Activated naive CD4-positive, alpha-beta T cell treated with anti-CD3 and anti-CD28 coated beads, Interleukin-2, amount 10 ng/mL, durations not matched to agents 7 days and 5 days (primary cell): Measurements from ENCODE around the gene ADAM17.
A peak's percentile ranks its signal among the peaks of the same experiment; 100 is the strongest.

Source experiments
- CTCF ChIA-PET: fragments of 350-600 bp; sonication (Branson Sonifier 250); formaldehyde crosslinking; loops from one replicate; lab custom pipeline; 2021; ENCODE audit warnings: antibody characterized with exemption; lab: Charles Lee
- DNase-seq: peaks from one replicate; pipeline ENCODE4 v3.0.0-alpha.2; 2020
- H3K27ac Mint-ChIP-seq: one replicate; pipeline ENCODE4 v1.8.0; 2021; ENCODE audit warnings: mild to moderate bottlenecking, moderate library complexity, mixed read lengths
- H3K27me3 Mint-ChIP-seq: one replicate; pipeline ENCODE4 v1.8.0; 2021; ENCODE audit warnings: mild to moderate bottlenecking, mixed read lengths
- H3K36me3 Mint-ChIP-seq: one replicate; pipeline ENCODE4 v1.8.0; 2021; ENCODE audit warnings: mixed read lengths
- H3K4me1 Mint-ChIP-seq: one replicate; pipeline ENCODE4 v1.8.0; 2021; ENCODE audit warnings: mixed read lengths
- H3K4me3 Mint-ChIP-seq: one replicate; pipeline ENCODE4 v1.8.0; 2021; ENCODE audit warnings: mild to moderate bottlenecking, moderate library complexity, mixed read lengths
- H3K9me3 Mint-ChIP-seq: one replicate; pipeline ENCODE4 v1.8.0; 2021; ENCODE audit warnings: mixed read lengths

Gene ADAM17

DNA sequence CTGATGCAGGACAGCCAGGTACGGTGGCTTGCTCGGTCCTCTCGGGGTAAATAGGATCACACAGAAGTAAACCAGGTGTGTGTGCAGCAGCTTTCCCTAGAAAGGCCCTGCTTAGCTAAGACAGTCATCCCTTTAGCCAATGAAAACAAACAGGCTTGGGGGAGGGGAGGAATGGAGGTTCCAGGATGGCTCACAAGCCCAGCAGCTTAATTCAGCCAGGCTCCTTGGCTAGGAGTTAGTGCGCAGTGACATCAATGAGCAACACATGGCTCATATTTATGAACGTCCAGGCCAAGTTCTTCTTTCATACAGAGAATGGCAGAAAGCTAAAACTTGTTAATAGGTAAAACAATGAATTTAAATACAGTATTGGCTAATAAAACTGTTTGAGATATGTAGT is 71.1 kb downstream of the ADAM17 start:
- Mint-ChIP-seq H3K36me3 (peaks cover 60% of the 10 kb centered on the region), H3K9me3 (no peaks in the 10 kb centered on the region), H3K4me3 (no peak overlapping the region), H3K27me3 (no peaks in the 10 kb centered on the region), H3K27ac (no peak overlapping the region), H3K4me1 (peaks cover 6% of the 10 kb centered on the region)
- CTCF ChIA-PET: interaction anchor here (0.6 kb wide), 1 partner anchor 10 kb away, joined by 3 read pairs; no protein-coding TSS in a partner anchor
- DNase-seq: no peak

DNA sequence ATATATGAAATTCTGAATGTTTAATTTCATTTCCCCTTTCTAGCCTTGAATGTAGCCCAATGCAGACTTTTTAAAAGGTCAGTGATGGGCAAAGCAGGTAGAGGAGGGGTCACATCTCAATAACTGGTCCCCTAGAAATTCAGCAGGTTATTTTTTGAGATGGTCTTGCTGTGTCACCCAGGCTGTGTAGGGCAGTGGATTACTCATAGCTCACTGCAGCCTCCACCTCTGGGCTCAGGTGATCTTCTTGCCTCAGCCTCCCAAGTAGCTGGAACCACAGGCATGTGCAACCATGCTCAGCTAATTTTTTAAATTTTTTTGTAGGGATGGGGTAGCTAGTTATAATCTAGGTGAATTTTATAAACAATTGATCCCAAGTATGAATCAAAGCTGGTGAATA is 72.5 kb downstream of the ADAM17 start:
- Mint-ChIP-seq H3K4me3 (no peak overlapping the region), H3K4me1 (peaks cover 12% of the 10 kb centered on the region), H3K9me3 (no peaks in the 10 kb centered on the region), H3K27ac (no peak overlapping the region), H3K27me3 (no peaks in the 10 kb centered on the region), H3K36me3 (peaks cover 61% of the 10 kb centered on the region)
- CTCF ChIA-PET: interaction anchor here (0.9 kb wide), 1 partner anchor 10 kb away, joined by 3 read pairs; no protein-coding TSS in a partner anchor
- DNase-seq: no peak

DNA sequence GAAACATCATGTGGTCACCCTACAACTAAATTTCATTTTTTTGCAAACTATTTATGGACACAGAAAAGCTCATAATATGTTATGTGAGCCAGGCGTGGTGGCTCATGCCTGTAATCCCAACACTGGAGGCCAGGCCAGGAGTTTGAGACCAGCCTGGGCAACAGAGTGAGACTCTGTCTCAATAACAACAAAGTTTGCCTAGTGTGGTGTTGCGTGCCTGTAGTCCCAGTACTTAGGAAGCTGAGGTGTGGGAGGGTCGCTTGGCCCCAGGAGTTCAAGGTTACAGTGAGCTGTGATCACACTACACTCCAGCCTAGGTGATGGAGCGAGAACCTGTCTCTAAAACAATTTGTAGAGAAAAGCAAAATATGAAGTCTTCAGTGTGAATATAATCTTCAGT is 75.5 kb downstream of the ADAM17 start:
- Mint-ChIP-seq H3K4me1 (peaks cover 37% of the 10 kb centered on the region), H3K9me3 (no peaks in the 10 kb centered on the region), H3K4me3 (no peak overlapping the region), H3K27me3 (no peaks in the 10 kb centered on the region), H3K36me3 (peaks cover 59% of the 10 kb centered on the region), H3K27ac (no peak overlapping the region)
- CTCF ChIA-PET: no interaction called here
- DNase-seq: no peak

DNA sequence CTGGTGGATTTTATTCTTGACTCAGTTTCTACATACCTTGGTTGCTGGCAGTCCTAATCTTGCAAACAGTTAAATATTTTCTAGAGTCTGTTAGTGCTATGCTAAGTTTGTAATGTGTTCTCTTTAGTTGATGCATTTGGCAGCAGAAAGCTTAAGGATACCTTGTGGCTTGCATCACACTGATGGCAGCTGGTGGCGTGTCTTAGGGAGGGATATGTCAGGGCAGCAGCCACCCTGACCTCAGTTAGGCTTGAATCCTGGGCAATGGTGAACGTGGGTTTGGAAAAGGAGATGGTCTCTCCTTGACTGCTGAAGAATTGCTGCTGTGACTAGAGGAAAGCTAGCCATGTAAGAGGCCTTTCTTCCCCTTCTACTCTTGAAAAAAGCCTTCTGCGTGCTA is 77.1 kb downstream of the ADAM17 start:
- DNase-seq: no peak
- Mint-ChIP-seq H3K4me3 (no peak overlapping the region), H3K4me1 (peaks cover 44% of the 10 kb centered on the region), H3K9me3 (no peaks in the 10 kb centered on the region), H3K27ac (no peak overlapping the region), H3K36me3 (peaks cover 47% of the 10 kb centered on the region), H3K27me3 (no peaks in the 10 kb centered on the region)
- CTCF ChIA-PET: no interaction called here

DNA sequence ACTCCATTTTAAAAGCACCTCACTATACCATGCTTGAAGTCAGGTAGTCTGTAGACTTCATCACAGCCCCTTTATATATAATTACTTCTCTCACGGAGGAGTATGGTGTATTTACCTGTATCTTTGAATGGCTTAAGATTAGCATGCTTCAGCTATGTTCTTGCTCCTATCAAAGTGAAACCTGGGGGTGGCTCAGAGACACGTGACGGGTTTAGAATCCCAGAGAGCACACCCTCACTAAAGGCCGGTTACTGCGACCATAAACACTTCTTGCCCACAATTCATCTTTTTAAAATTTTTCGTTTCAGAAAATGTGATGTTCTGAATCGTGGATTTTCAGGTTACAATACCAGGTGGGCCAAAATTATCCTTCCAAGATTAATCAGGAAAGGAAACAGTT is 77.7 kb downstream of the ADAM17 start:
- H3K27ac Mint-ChIP-seq: no peak overlapping the region
- CTCF ChIA-PET: no interaction called here

DNA sequence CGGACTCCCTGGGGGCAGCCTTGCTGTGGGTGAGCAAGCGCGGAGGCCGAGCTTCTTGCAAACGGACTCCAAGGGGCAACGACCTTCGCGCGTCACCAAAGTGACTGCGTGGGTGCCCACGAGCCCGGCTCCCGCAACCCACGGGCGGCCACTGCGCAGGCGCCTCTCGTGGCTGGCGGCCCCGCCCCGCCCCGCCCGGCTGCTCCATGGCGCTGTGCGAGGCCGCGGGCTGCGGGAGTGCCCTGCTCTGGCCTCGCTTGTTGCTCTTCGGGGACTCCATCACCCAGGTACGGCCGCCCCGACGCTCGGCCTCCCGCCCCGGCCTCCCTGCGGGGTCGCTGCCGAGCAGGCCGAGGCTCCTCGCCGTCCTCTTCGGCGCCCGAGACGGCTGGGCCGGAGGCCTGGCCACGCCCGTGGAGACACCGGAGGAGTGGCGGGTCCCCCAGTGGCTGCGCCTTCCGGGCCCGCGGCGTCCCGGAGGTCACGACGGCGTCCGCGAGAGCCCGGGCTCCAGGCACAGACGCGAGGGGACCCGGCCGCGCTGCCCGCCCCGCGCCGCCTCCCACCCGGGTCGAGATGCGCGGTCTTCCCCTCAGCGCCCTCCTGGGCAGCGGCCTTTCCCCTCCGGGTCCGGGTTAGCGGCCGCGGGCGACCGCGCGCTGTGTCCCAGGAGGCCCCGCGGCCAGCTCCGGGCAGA is 81.1 kb downstream of the ADAM17 start, which contains the start of gene IAH1:
Gene IAH1 (plus strand): TSS at position 191 of the 697 bp plus-strand sequence. CDS start 16 bp downstream, at position 207.
- no peaks in the 10 kb centered on the region for H3K9me3 Mint-ChIP-seq
- DNase-seq: peak; percentile 78
- H3K4me3 Mint-ChIP-seq: peak within 1 kb of the TSS; percentile 76
- peaks cover 48% of the 10 kb centered on the region for H3K36me3 Mint-ChIP-seq
- H3K27me3 Mint-ChIP-seq: no peaks in the 10 kb centered on the region
- H3K4me1 Mint-ChIP-seq: peaks cover 51% of the 10 kb centered on the region
- H3K27ac Mint-ChIP-seq: peak within 1 kb of the TSS; percentile 89
- CTCF ChIA-PET: interaction anchor here (0.8 to 1.7 kb wide), 4 partner anchors 8 to 82 kb away, joined by 3 to 4 read pairs (median 3); no protein-coding TSS in a partner anchor

More for the DNA sequence above, 77.7 kb downstream of the ADAM17 start:
- no peak overlapping the region for H3K4me3 Mint-ChIP-seq
- peaks cover 50% of the 10 kb centered on the region for H3K36me3 Mint-ChIP-seq
- DNase-seq: no peak
- H3K9me3 Mint-ChIP-seq: no peaks in the 10 kb centered on the region
- no peaks in the 10 kb centered on the region for H3K27me3 Mint-ChIP-seq
- peaks cover 50% of the 10 kb centered on the region for H3K4me1 Mint-ChIP-seq

DNA sequence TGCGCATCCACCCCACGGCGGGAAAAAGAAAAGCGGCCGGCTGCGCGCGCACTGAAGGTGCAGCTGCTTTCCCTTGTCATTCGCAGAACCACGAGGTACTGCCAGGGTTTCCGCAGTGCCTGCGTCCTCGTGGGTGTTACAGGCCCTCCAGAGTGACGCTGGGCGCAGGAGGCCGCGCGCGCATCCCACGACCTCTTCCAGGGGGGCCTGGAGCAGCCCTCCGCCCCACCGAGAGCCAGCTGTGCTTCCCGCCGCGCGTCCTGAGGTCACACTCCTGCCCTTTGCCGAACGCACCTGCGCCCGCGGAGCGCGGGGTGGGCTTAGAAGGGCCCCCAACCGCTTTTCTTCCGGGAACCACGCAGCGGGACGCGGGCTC is 81.7 kb downstream of the ADAM17 start:
- peaks cover 51% of the 10 kb centered on the region for H3K4me1 Mint-ChIP-seq
- CTCF ChIA-PET: interaction anchor here (0.8 kb wide), 1 partner anchor 8 kb away, joined by 3 read pairs; no protein-coding TSS in a partner anchor

DNA sequence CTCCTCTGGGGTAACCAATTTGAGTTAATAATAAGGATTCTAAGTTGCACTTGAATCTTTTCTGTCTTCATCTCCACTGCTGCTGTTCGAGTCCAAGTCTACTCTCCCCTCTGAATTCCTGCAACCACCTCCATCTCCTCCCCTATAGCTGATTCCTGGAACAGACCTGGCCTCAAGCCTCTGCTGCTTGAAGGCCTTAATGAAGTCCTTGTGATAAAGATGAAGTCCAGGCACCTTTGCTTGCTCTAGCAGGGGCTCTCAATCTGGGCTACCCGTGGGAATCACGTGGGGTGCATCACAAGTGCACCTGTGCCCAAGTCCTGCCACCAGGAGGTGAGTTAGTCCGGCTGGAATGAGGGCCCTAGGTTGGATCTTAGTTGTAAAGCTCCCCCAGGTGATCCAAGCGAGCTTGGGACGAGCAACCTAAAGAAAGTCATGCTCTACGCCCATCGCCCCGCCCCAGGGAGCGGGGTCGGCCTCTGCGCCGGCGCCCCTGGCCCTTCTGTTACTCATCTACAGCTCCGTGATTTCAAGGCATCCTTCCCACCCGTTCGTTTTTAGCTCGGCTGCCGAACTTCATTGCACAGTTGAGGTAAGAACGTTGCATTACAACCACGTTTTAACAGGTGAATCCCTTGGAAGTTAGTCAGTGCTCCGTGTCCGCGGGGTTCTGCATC is 82.2 kb downstream of the ADAM17 start:
- H3K9me3 Mint-ChIP-seq: no peaks in the 10 kb centered on the region
- no peaks in the 10 kb centered on the region for H3K27me3 Mint-ChIP-seq
- CTCF ChIA-PET: interaction anchor here (0.8 kb wide), 1 partner anchor 9 kb away, joined by 3 read pairs; no protein-coding TSS in a partner anchor
- peaks cover 41% of the 10 kb centered on the region for H3K36me3 Mint-ChIP-seq
- peak overlapping the region; percentile 89 for H3K27ac Mint-ChIP-seq
- peak overlapping the region; percentile 74 for H3K4me3 Mint-ChIP-seq
- peaks cover 46% of the 10 kb centered on the region for H3K4me1 Mint-ChIP-seq
- DNase-seq: no peak

More for the DNA sequence above, 81.7 kb downstream of the ADAM17 start:
- Mint-ChIP-seq H3K36me3 (peaks cover 45% of the 10 kb centered on the region), H3K4me3 (peak overlapping the region; percentile 74), H3K9me3 (no peaks in the 10 kb centered on the region), H3K27me3 (no peaks in the 10 kb centered on the region), H3K27ac (peak overlapping the region; percentile 89)
- peak; percentile 82 for DNase-seq

DNA sequence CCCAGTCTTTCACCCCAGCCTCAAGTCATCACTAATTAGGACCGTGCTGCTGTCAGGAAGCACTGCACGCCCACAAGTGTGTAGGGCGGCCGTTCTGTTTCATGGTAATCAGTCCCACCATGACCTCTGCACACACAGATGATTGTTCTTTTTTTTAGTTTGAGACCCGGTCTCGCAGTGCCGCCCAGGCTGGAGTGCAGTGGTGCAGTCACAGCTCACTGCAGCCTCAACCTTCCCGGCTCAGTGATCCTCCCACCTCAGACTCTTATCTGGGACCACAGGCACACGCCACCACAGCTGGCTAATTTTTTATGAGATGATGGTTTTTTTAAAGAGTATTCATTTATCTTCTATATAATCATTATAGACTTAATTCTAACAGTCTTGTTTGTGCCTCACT is 83.1 kb downstream of the ADAM17 start:
- Mint-ChIP-seq H3K4me3 (peak overlapping the region; percentile 74), H3K36me3 (peaks cover 42% of the 10 kb centered on the region)

DNA sequence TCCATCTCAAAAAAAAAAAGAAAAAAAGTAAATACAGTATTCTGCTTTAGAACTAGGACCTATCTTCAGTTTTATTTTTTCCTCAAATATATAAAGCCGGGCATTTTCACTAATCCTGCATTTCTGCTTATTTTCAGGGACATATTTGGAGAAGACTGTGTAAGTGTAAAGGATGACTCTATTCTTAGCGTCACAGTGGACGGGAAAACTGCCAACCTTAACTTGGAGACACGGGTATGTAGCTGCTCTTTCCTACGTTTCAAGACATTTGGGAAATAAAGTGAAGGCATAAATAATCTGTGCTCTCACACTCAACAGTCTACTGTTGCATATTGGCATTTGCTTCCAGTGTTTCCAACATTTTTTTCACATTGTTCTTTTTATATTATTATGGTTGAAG is 84.4 kb downstream of the ADAM17 start:
- CTCF ChIA-PET: no interaction called here
- Mint-ChIP-seq H3K9me3 (no peaks in the 10 kb centered on the region), H3K4me3 (no peak overlapping the region), H3K4me1 (peaks cover 27% of the 10 kb centered on the region), H3K27ac (no peak overlapping the region), H3K36me3 (peaks cover 40% of the 10 kb centered on the region), H3K27me3 (no peaks in the 10 kb centered on the region)
- DNase-seq: no peak

More for the DNA sequence above, 83.1 kb downstream of the ADAM17 start:
- no peaks in the 10 kb centered on the region for H3K27me3 Mint-ChIP-seq
- no peak for DNase-seq
- H3K9me3 Mint-ChIP-seq: no peaks in the 10 kb centered on the region
- CTCF ChIA-PET: no interaction called here
- H3K4me1 Mint-ChIP-seq: peaks cover 38% of the 10 kb centered on the region
- H3K27ac Mint-ChIP-seq: peak overlapping the region; percentile 7

DNA sequence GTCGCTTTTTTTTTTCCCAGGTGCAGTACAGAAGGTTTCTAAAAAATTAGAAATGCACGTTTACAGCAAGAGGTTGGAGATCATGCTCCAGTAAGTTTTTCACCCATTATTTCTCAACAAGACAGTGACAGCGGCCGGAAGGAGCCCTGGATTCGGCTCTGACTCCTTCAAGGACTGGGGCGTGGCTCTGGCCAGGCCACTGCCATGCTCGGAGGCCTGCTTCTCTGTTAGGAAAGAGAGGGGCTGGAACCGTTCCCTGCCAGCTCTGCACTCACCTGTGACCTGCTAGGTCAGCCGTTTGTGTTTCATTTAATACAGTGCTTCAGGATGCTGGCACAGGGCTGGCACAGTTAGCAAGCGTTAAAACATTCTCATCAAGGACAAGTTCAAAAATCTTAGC is 87.9 kb downstream of the ADAM17 start:
- no peak for DNase-seq
- no peak overlapping the region for H3K27ac Mint-ChIP-seq
- CTCF ChIA-PET: no interaction called here
- H3K4me1 Mint-ChIP-seq: peaks cover 4% of the 10 kb centered on the region
- H3K9me3 Mint-ChIP-seq: no peaks in the 10 kb centered on the region
- H3K27me3 Mint-ChIP-seq: no peaks in the 10 kb centered on the region
- H3K4me3 Mint-ChIP-seq: no peak overlapping the region
- H3K36me3 Mint-ChIP-seq: peaks cover 36% of the 10 kb centered on the region

DNA sequence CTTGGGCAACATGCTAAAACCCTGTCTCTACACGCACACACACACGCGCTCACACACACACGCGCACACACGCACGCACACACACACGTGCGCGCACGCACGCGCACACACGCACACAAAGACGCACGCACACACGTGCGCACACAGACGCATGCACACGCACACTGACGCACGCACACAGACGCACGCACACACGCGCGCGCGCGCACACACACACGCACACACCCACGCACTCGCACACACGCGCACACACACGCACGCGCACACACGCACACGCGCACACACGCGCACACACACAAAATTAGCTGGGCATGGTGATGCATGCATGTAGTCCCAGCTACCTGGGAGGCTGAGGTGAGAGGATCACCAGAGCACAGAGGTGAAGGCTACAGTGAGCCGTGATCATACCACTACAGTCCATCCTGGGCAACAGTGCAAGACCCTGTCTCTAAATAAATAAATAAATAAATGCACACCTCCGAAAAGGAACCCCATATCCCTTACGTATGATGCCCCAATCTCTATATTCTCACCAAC is 89.4 kb downstream of the ADAM17 start:
- DNase-seq: no peak
- Mint-ChIP-seq H3K9me3 (no peaks in the 10 kb centered on the region), H3K4me3 (no peak overlapping the region)

DNA sequence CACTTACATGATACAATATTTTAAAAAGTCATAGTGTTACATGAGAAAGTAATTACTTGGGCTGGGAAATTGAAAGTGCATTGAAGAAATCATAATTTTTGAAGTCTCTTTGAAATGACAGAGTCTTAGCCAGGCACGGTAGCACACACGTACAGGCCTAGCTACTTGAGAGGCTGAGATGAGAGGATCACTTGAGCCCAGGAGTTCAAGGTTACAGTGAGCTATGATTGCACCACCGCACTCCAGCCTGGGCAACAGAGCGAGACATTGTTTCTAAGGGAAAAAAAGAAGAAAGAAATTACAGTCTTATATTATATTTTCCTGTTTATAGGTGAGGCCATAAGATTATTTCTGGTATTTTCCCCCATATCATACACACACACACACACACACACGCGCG is 90.5 kb downstream of the ADAM17 start:
- Mint-ChIP-seq H3K27ac (no peak overlapping the region), H3K36me3 (peaks cover 32% of the 10 kb centered on the region)

More for the DNA sequence above, 89.4 kb downstream of the ADAM17 start:
- CTCF ChIA-PET: interaction anchor here (1.4 kb wide), 1 partner anchor 12 kb away, joined by 5 read pairs; no protein-coding TSS in a partner anchor
- H3K27me3 Mint-ChIP-seq: no peaks in the 10 kb centered on the region
- H3K36me3 Mint-ChIP-seq: peaks cover 28% of the 10 kb centered on the region
- no peaks in the 10 kb centered on the region for H3K4me1 Mint-ChIP-seq
- no peak overlapping the region for H3K27ac Mint-ChIP-seq

DNA sequence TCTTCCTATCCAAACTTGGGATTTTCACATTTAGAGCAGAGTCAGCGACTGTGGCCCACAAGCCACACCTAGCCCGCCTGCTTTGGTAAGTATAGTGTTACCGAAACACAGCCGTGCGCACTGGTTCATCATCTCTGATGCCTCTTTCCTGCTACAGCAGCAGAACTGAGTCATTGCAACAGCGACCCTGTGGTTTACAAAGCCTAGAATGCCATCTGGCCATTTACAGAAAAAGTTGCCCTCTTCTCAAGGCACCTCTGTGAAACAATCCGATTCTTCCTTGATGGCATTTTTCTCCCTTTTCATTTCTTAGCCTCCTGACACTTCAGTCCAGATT is 92.0 kb downstream of the ADAM17 start:
- CTCF ChIA-PET: no interaction called here
- Mint-ChIP-seq H3K9me3 (no peaks in the 10 kb centered on the region), H3K36me3 (peaks cover 36% of the 10 kb centered on the region), H3K27ac (no peak overlapping the region), H3K4me1 (no peaks in the 10 kb centered on the region), H3K4me3 (no peak overlapping the region), H3K27me3 (no peaks in the 10 kb centered on the region)
- no peak for DNase-seq

More for the DNA sequence above, 90.5 kb downstream of the ADAM17 start:
- H3K27me3 Mint-ChIP-seq: no peaks in the 10 kb centered on the region
- no peak for DNase-seq
- CTCF ChIA-PET: interaction anchor here (1.4 kb wide), 1 partner anchor 11 kb away, joined by 5 read pairs; no protein-coding TSS in a partner anchor
- H3K4me1 Mint-ChIP-seq: no peaks in the 10 kb centered on the region
- H3K4me3 Mint-ChIP-seq: no peak overlapping the region
- H3K9me3 Mint-ChIP-seq: no peaks in the 10 kb centered on the region
